KMS-11 (cell line): ENCODE measurements around the gene FAN1.

Source experiments
- H2AFZ ChIP-seq: fragments of 200-600 bp; sonication (generic); 2 replicates; pipeline ENCODE4 v1.6.1; 2016; ENCODE audit warnings: antibody characterized with exemption, mixed run types, low read depth
- H3K27ac ChIP-seq: fragments of 200-600 bp; sonication (generic); 2 replicates; pipeline ENCODE4 v1.6.1; 2016; ENCODE audit warnings: mild to moderate bottlenecking, mixed run types
- H3K27me3 ChIP-seq: fragments of 200-600 bp; sonication (generic); 2 replicates; pipeline ENCODE4 v1.6.1; 2017; ENCODE audit warnings: mild to moderate bottlenecking, low read depth, mixed run types, moderate library complexity; ENCODE audit not compliant: insufficient read depth
- H3K36me3 ChIP-seq: fragments of 200-600 bp; sonication (generic); 2 replicates; pipeline ENCODE4 v1.6.1; 2017; ENCODE audit warnings: mild to moderate bottlenecking, mixed run types; ENCODE audit not compliant: insufficient read depth
- H3K4me1 ChIP-seq: fragments of 200-600 bp; sonication (generic); 2 replicates; pipeline ENCODE4 v1.6.1; 2016; ENCODE audit warnings: mild to moderate bottlenecking, low read depth, mixed run types; ENCODE audit not compliant: poor library complexity, severe bottlenecking
- H3K4me2 ChIP-seq: fragments of 200-600 bp; sonication (generic); 2 replicates; pipeline ENCODE4 v1.7.0; 2016; ENCODE audit warnings: mild to moderate bottlenecking, mixed run types
- H3K4me3 ChIP-seq: fragments of 200-600 bp; sonication (generic); IDR thresholded peaks from 2 replicates; pipeline ENCODE4 v1.6.1; 2017; ENCODE audit warnings: low read depth, low read length, mixed read lengths; ENCODE audit not compliant: insufficient read depth
- H3K79me2 ChIP-seq: fragments of 200-600 bp; sonication (generic); 2 replicates; pipeline ENCODE4 v1.6.1; 2016; ENCODE audit warnings: low read depth, mixed run types; ENCODE audit not compliant: insufficient read depth
- H3K9ac ChIP-seq: fragments of 200-600 bp; sonication (generic); 2 replicates; pipeline ENCODE4 v1.6.1; 2016; ENCODE audit warnings: mild to moderate bottlenecking, mixed run types
- H4K20me1 ChIP-seq: fragments of 200-600 bp; sonication (generic); 2 replicates; pipeline ENCODE4 v1.6.1; 2016; ENCODE audit warnings: mild to moderate bottlenecking, mixed run types; ENCODE audit not compliant: insufficient read depth
- TF ChIP-seq, protein P1 (sequence below): fragments of 200-600 bp; sonication (generic); conservative IDR thresholded peaks from 2 replicates; pipeline ENCODE4 v1.6.1; 2017; ENCODE audit warnings: low read depth, mild to moderate bottlenecking, antibody characterized with exemption, low read length, moderate library complexity, mixed read lengths

The FAN1 gene

DNA sequence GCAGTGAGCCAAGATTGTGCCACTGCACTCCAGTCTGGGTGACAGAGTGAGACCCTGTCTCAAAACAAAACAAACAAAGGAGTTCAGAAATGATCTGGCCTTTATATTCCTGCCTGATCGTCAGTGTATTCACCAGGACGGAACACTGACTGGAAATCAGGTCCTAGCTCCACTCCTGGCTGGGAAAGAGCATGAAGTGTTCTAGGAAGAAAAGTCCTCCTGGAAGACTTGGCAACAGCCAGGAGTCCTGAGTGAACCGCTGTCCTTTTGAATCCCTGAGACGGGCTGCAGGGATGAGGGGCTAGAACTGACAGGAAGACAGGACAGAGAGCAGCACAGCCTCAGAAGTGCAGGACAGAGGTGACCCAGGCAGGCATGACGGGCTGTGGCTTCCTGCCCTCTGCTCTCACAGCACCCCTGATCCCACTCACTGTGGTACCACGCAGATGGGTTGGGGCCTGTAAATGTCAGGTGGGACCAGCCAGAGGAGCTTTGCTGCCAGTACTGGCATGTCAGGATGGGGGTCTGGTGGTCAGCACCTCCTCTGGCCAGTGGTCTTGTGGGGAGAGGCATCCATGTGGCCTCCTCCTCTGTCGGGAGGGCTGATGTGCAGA, 23.5 kb downstream of the FAN1 start:
- H3K4me3 ChIP-seq, result no peak overlapping the region
- no peaks in the 10 kb centered on the region for H3K27me3 ChIP-seq

DNA sequence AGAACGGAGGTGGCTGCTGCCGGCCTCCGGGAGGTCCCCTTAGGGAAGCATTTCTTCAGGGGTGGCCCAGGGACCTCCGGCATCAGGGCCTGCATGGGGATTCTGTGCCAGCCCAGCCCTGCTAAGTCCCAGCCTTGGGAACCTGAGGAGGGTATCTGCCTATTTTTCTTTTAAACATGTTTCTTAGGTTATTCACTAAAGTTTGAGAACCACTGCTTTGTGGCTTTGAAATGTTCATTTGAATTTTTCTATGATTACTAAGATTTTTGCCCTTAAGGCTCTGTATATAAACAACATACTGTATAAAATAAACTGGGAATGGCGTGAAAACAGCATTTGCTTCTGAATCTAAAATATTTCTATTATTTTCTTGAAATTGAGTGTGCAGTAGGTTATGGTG, 24.4 kb downstream of the FAN1 start:
- Histone ChIP-seq H3K79me2 (no peaks in the 10 kb centered on the region), H3K9ac (no peak overlapping the region), H3K27me3 (no peaks in the 10 kb centered on the region), H3K27ac (no peak overlapping the region), H3K4me2 (no peak overlapping the region), H3K36me3 (peaks cover 2% of the 10 kb centered on the region; the same call in 1 of the 2 replicates), H2AFZ (no peak overlapping the region), H4K20me1 (no peaks in the 10 kb centered on the region), H3K4me1 (no peaks in the 10 kb centered on the region), H3K4me3 (no peak overlapping the region)
- TF ChIP-seq, protein P1, sequence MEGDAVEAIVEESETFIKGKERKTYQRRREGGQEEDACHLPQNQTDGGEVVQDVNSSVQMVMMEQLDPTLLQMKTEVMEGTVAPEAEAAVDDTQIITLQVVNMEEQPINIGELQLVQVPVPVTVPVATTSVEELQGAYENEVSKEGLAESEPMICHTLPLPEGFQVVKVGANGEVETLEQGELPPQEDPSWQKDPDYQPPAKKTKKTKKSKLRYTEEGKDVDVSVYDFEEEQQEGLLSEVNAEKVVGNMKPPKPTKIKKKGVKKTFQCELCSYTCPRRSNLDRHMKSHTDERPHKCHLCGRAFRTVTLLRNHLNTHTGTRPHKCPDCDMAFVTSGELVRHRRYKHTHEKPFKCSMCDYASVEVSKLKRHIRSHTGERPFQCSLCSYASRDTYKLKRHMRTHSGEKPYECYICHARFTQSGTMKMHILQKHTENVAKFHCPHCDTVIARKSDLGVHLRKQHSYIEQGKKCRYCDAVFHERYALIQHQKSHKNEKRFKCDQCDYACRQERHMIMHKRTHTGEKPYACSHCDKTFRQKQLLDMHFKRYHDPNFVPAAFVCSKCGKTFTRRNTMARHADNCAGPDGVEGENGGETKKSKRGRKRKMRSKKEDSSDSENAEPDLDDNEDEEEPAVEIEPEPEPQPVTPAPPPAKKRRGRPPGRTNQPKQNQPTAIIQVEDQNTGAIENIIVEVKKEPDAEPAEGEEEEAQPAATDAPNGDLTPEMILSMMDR, result no peak

More for the DNA sequence above, 23.5 kb downstream of the FAN1 start:
- TF ChIP-seq, protein P1, result no peak
- Histone ChIP-seq H4K20me1 (no peaks in the 10 kb centered on the region), H2AFZ (no peak overlapping the region), H3K79me2 (no peaks in the 10 kb centered on the region), H3K4me1 (no peaks in the 10 kb centered on the region), H3K4me2 (no peak overlapping the region), H3K9ac (no peak overlapping the region), H3K36me3 (peaks cover 2% of the 10 kb centered on the region; the same call in 1 of the 2 replicates), H3K27ac (no peak overlapping the region)

DNA sequence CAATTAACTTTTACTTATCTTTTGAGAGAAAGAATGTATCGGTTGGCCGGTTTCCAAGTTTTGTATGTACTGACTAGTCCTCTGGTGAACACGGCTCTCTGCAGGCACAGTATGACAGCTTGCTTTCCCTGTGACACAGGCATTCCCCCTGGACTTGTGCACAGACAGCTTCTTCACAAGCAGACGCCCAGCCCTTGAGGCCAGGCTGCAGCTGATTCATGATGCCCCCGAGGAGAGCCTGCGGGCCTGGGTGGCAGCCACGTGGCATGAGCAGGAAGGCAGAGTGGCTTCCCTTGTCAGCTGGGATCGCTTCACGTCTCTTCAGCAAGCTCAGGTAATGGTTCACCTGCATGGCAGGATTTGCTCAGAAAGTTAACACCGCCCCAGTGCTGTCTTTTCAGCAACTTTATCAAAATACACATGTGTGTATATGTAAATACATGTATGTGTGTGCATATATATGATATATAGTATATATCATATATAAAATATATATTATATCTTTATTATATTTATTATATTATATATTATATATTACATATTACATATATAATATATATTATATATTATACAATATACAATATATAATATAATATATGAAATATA, 25.5 kb downstream of the FAN1 start:
- no peak overlapping the region for H3K4me3 ChIP-seq
- H3K9ac ChIP-seq, result no peak overlapping the region
- no peaks in the 10 kb centered on the region for H3K4me1 ChIP-seq
- H3K27me3 ChIP-seq, result no peaks in the 10 kb centered on the region
- H4K20me1 ChIP-seq, result no peaks in the 10 kb centered on the region
- H3K79me2 ChIP-seq, result no peaks in the 10 kb centered on the region
- no peak overlapping the region for H2AFZ ChIP-seq
- H3K4me2 ChIP-seq, result no peak overlapping the region
- TF ChIP-seq, protein P1, result no peak
- H3K36me3 ChIP-seq, result peaks cover 2% of the 10 kb centered on the region; the same call in 1 of the 2 replicates
- no peak overlapping the region for H3K27ac ChIP-seq

- no peak overlapping the region for H3K4me2 ChIP-seq
Observed at GRCh38 chr15:30929982-30930381, 26.3 kb downstream of the FAN1 start.

More at GRCh38 chr15:30929982-30930381, 26.3 kb downstream of the FAN1 start:
- TF ChIP-seq, protein P1, result no peak
- Histone ChIP-seq H2AFZ (no peak overlapping the region), H3K9ac (no peak overlapping the region), H3K4me1 (peaks cover 4% of the 10 kb centered on the region), H3K4me3 (no peak overlapping the region), H3K27ac (no peak overlapping the region), H3K79me2 (no peaks in the 10 kb centered on the region), H3K36me3 (peaks cover 2% of the 10 kb centered on the region; the same call in 1 of the 2 replicates), H4K20me1 (no peaks in the 10 kb centered on the region), H3K27me3 (no peaks in the 10 kb centered on the region)
